IMR-90 (cell line): ENCODE results near the gene AHCYL1. TPM values are rescaled to one million over a fixed set of nuclear protein-coding genes. Genes with fewer than 3 reads are reported as not detected.

Experiments used
- ATAC-seq: fragments of 200-7000 bp; cut with Tn5 transposase; 2 replicates; pipeline ENCODE4 v1.9.1; 2020; ENCODE audit warnings: low read depth, mild to moderate bottlenecking, moderate library complexity
- BruUV-seq: library from RNA; stranded (reverse); fragments of 400-500 nt; replicated peaks from 2 replicates; lab custom pipeline; 2021; lab: Mats Ljungman, UMichigan
- CTCF ChIA-PET: fragments of 300-600 bp; formaldehyde crosslinking; extraction: SDS; loops from one replicate; lab custom pipeline; 2021; ENCODE audit warnings: antibody characterized with exemption; lab: Yijun Ruan, JAX
- POLR2A ChIA-PET: fragments of 300-600 bp; sonication (Branson Sonifier 250); formaldehyde crosslinking; loops from one replicate; lab custom pipeline; 2022; ENCODE audit warnings: antibody characterized with exemption; ENCODE audit not compliant: unreplicated experiment; lab: Charles Lee
- DNase-seq: peaks from one replicate; pipeline ENCODE4 v3.0.0; 2013
- H2AFZ ChIP-seq: replicated peaks from 2 replicates; pipeline ENCODE3; 2013; ENCODE audit warnings: low read length, mild to moderate bottlenecking; ENCODE audit not compliant: poor library complexity
- H2AK5ac ChIP-seq: 2 replicates; pipeline ENCODE4 v1.6.1; 2013; ENCODE audit warnings: low read depth, low read length, inconsistent platforms
- H2AK9ac ChIP-seq: replicated peaks from 2 replicates; pipeline ENCODE3; 2013; ENCODE audit warnings: mild to moderate bottlenecking, low read depth, low read length, moderate library complexity; ENCODE audit not compliant: poor library complexity
- H2BK120ac ChIP-seq: 2 replicates; pipeline ENCODE4 v1.6.1; 2013; ENCODE audit warnings: low read depth, low read length, inconsistent platforms
- H2BK15ac ChIP-seq: 3 replicates; pipeline ENCODE4 v1.6.1; 2013; ENCODE audit warnings: low read depth, low read length, inconsistent platforms
- H2BK20ac ChIP-seq: 2 replicates; pipeline ENCODE4 v1.6.1; 2013; ENCODE audit warnings: low read depth, mild to moderate bottlenecking, inconsistent platforms, low read length, moderate library complexity
- H2BK5ac ChIP-seq: 2 replicates; pipeline ENCODE4 v1.6.1; 2013; ENCODE audit warnings: mild to moderate bottlenecking, low read depth, low read length, inconsistent platforms; ENCODE audit not compliant: poor library complexity, severe bottlenecking
- H3K14ac ChIP-seq: replicated peaks from 2 replicates; pipeline ENCODE4 v1.6.1; 2013; ENCODE audit warnings: low read depth, low read length, inconsistent platforms
- H3K18ac ChIP-seq: 2 replicates; pipeline ENCODE4 v1.6.1; 2013; ENCODE audit warnings: low read depth, low read length, control low read depth
- H3K23ac ChIP-seq: 2 replicates; pipeline ENCODE4 v1.6.1; 2013; ENCODE audit warnings: low read depth, low read length, inconsistent platforms
- H3K27ac ChIP-seq: 2 replicates; pipeline ENCODE4 v1.5.1; 2013; ENCODE audit warnings: mild to moderate bottlenecking, control low read depth, low read length; ENCODE audit not compliant: insufficient read depth
- H3K27me3 ChIP-seq: 2 replicates; pipeline ENCODE4 v1.6.1; 2013; ENCODE audit warnings: low read length; ENCODE audit not compliant: control insufficient read depth, insufficient read depth
- H3K36me3 ChIP-seq: 2 replicates; pipeline ENCODE4 v1.6.1; 2013; ENCODE audit warnings: low read length, mixed read lengths; ENCODE audit not compliant: control insufficient read depth, insufficient read depth
- H3K4ac ChIP-seq: 2 replicates; pipeline ENCODE4 v1.6.1; 2013; ENCODE audit warnings: low read depth, low read length, inconsistent platforms
- H3K4me1 ChIP-seq: 2 replicates; pipeline ENCODE4 v1.6.1; 2013; ENCODE audit warnings: low read length, mixed read lengths; ENCODE audit not compliant: control insufficient read depth, insufficient read depth
- H3K4me2 ChIP-seq: 2 replicates; pipeline ENCODE4 v1.6.1; 2013; ENCODE audit warnings: low read depth, mild to moderate bottlenecking, control low read depth, low read length, moderate library complexity
- H3K4me3 ChIP-seq: 2 replicates; pipeline ENCODE4 v1.5.1; 2013; ENCODE audit warnings: low read depth, mild to moderate bottlenecking, control low read depth, low read length, moderate library complexity; ENCODE audit not compliant: insufficient read depth
- H3K56ac ChIP-seq: 2 replicates; pipeline ENCODE4 v1.6.1; 2013; ENCODE audit warnings: low read length, inconsistent platforms; ENCODE audit not compliant: insufficient read depth; ENCODE audit errors: extremely low read depth
- H3K79me1 ChIP-seq, 2 experiments: 2 replicates each; pipeline ENCODE4 v1.6.1; 2013; ENCODE audit warnings: low read length in 2 of 2, inconsistent platforms in 1 of 2, low read depth in 1 of 2
- H3K9ac ChIP-seq: 2 replicates; pipeline ENCODE4 v1.6.1; 2013; ENCODE audit warnings: low read depth, low read length, control low read depth
- H3K9me1 ChIP-seq: 2 replicates; pipeline ENCODE4 v1.6.1; 2013; ENCODE audit warnings: low read length, inconsistent platforms; ENCODE audit not compliant: insufficient read depth
- H3K9me3 ChIP-seq: 2 replicates; pipeline ENCODE4 v1.6.1; 2013; ENCODE audit warnings: low read length; ENCODE audit not compliant: control insufficient read depth, insufficient read depth
- H4K20me1 ChIP-seq: 2 replicates; pipeline ENCODE4 v1.6.1; 2013; ENCODE audit warnings: low read length, inconsistent platforms; ENCODE audit not compliant: insufficient read depth
- H4K5ac ChIP-seq: 2 replicates; pipeline ENCODE4 v1.6.1; 2013; ENCODE audit warnings: mild to moderate bottlenecking, low read depth, low read length, control low read depth
- H4K8ac ChIP-seq, 2 experiments: 2 replicates each; pipeline ENCODE4 v1.6.1; 2013; ENCODE audit warnings: low read depth in 2 of 2, low read length in 2 of 2, control low read depth in 1 of 2, inconsistent platforms in 1 of 2
- H4K91ac ChIP-seq: 2 replicates; pipeline ENCODE4 v1.6.1; 2013; ENCODE audit warnings: low read depth, low read length, inconsistent platforms; ENCODE audit not compliant: insufficient read depth
- CHD1 ChIP-seq: IDR thresholded peaks from 2 replicates; pipeline ENCODE4 v1.6.1; 2012; ENCODE audit warnings: low read depth, low read length, improper control_type of control experiment
- CTCF ChIP-seq: conservative IDR thresholded peaks from 2 replicates; pipeline ENCODE4 v1.5.1; 2012; ENCODE audit warnings: mild to moderate bottlenecking, low read depth, low read length, improper control_type of control experiment
- MAFK ChIP-seq: IDR thresholded peaks from 2 replicates; pipeline ENCODE4 v1.6.1; 2012; ENCODE audit warnings: low read depth, low read length, improper control_type of control experiment
- MAZ ChIP-seq: IDR thresholded peaks from 2 replicates; pipeline ENCODE4 v1.6.1; 2012; ENCODE audit warnings: low read depth, mild to moderate bottlenecking, low read length, improper control_type of control experiment, moderate library complexity, borderline replicate concordance
- MXI1 ChIP-seq: IDR thresholded peaks from 2 replicates; pipeline ENCODE4 v1.6.1; 2012; ENCODE audit warnings: low read depth, mild to moderate bottlenecking, low read length, moderate library complexity, borderline replicate concordance
- NFE2L2 ChIP-seq: fragments of 150-350 bp; IDR thresholded peaks from 2 replicates; pipeline ENCODE4 v1.6.1; 2016; ENCODE audit warnings: low read depth, mild to moderate bottlenecking, low read length
- POLR2A ChIP-seq: IDR thresholded peaks from 2 replicates; pipeline ENCODE4 v1.6.1; 2012; ENCODE audit warnings: mild to moderate bottlenecking, low read depth, low read length
- RAD21 ChIP-seq: IDR thresholded peaks from 2 replicates; pipeline ENCODE4 v1.6.1; 2012; ENCODE audit warnings: low read length, improper control_type of control experiment
- RFX5 ChIP-seq: IDR thresholded peaks from 2 replicates; pipeline ENCODE4 v1.8.0; 2012; ENCODE audit warnings: low read depth, mild to moderate bottlenecking, low read length, moderate library complexity
- SMC3 ChIP-seq: fragments of 150-350 bp; IDR thresholded peaks from 2 replicates; pipeline ENCODE4 v1.6.1; 2016; ENCODE audit warnings: low read depth, mild to moderate bottlenecking, antibody characterized with exemption, low read length, moderate library complexity
- WGBS, 2 experiments: methylation state at CpG; one replicate each; pipeline versions ENCODE4 v1.1.5 to v1.1.7; 2013; ENCODE audit warnings: missing lambda C conversion rate in 2 of 2; ENCODE audit not compliant: insufficient read length in 1 of 2; ENCODE audit errors: extremely low coverage in 2 of 2; 5-methylcytosine and 5-hydroxymethylcytosine counted together
- dilution Hi-C: fragments of 300-500 bp; cut with HindIII; formaldehyde crosslinking; loops from one replicate; pipeline ENCODE4 v1.14.3; 2018; ENCODE audit warnings: low sequenced_read_pairs; ENCODE audit not compliant: unreplicated experiment
- in situ Hi-C: fragments of 300-500 bp; cut with MboI; formaldehyde crosslinking; loops from 3 replicates; pipeline ENCODE4 v1.14.3; 2019; ENCODE audit warnings: low sequenced_read_pairs, inconsistent platforms, mixed read lengths
- intact Hi-C: fragments of 100-400 bp; cut with micrococcal nuclease; formaldehyde crosslinking; loops from 2 replicates; pipeline ENCODE4 v1.10.0; 2022
- polyA plus RNA-seq, 3 experiments: library from polyadenylated mRNA; depleted of rRNA; stranded (reverse); fragments of >200 nt; gene quantifications; 2 replicates each; pipeline ENCODE4 v1.2.3, GENCODE V29; 2012; ENCODE audit warnings: low replicate concordance in 1 of 3
- total RNA-seq: library from RNA; depleted of rRNA; stranded (reverse); fragments of >200 nt; gene quantifications from 2 replicates; pipeline ENCODE4 v1.2.3, GENCODE V29; 2012

Gene AHCYL1
- total and polyA plus RNA-seq, 2 of the 4 experiments (the other 2 are of a cell fraction), result 75.1 to 76.0 TPM

GRCh38 chr1:110055493-110056284, 71.1 kb downstream of the AHCYL1 start:
- peaks cover 65% of the 10 kb centered on the region for H3K36me3 ChIP-seq
- H4K20me1 ChIP-seq, result peaks cover 28% of the 10 kb centered on the region; the same call in 1 of the 2 replicates
- H3K4me2 ChIP-seq, result no peak overlapping the region
- peaks cover 33% of the 10 kb centered on the region for H3K4me1 ChIP-seq
- 88% methylated on average over 2 of the region's 5 CpGs; no CpG with 5 or more reads in 1 of the 2 experiments for WGBS, 2 experiments
- no peak for TF ChIP-seq CTCF
- TF ChIP-seq CHD1, result no peak
- no peak for TF ChIP-seq POLR2A
- TF ChIP-seq MAZ, result no peak
- TF ChIP-seq MXI1, result no peak
- TF ChIP-seq SMC3, result no peak
- no peak for TF ChIP-seq RAD21
- no peak for TF ChIP-seq NFE2L2
- no peak for TF ChIP-seq MAFK
- no peak for TF ChIP-seq RFX5
- ChIA-PET CTCF (interaction anchor here (1.2 kb wide), 1 partner anchor 9 kb away, joined by 3 read pairs; no protein-coding TSS in a partner anchor), POLR2A (no interaction called here)
- peak overlapping the region; percentile 16; the same call in 1 of the 2 replicates for H3K14ac ChIP-seq
- no peaks in the 10 kb centered on the region for H3K27me3 ChIP-seq
- ATAC-seq, result peak; percentile 65
- no peak overlapping the region for H2AK9ac ChIP-seq
- H4K8ac ChIP-seq, result peak overlapping the region in 1 of 2 experiments; percentile 23; a peak in 1 of 4 replicates
- peaks cover 20% of the 10 kb centered on the region for H3K9me1 ChIP-seq
- intact Hi-C loops, result loop anchor here (10.0 kb wide), 1 partner anchor 259 kb away; no protein-coding TSS in a partner anchor
- H3K4me3 ChIP-seq, result no peak overlapping the region
- peak overlapping the region; percentile 4; the same call in 1 of the 2 replicates for H4K91ac ChIP-seq
- 0 out of 3 replicates have a peak overlapping the region, but pooled peaks have one; percentile 21 for H2BK15ac ChIP-seq
- peak; percentile 67 for DNase-seq
- in situ Hi-C loops, result no loop called here
- H3K9ac ChIP-seq, result no peak overlapping the region; the same call in 1 of the 2 replicates
- H3K27ac ChIP-seq, result peak overlapping the region; percentile 45
- no peaks in the 10 kb centered on the region for H3K9me3 ChIP-seq
- peak overlapping the region; percentile 7; the same call in 1 of the 2 replicates for H2BK20ac ChIP-seq
- no peak overlapping the region for H2AFZ ChIP-seq
- H3K79me1 ChIP-seq, result peaks cover 0 to 37% of the 10 kb centered on the region in 2 experiments; a peak in 3 of 4 replicates
- peak overlapping the region; percentile 40 for H3K4ac ChIP-seq
- H4K5ac ChIP-seq, result no peak overlapping the region
- peak overlapping the region; percentile 42 for H2AK5ac ChIP-seq
- H3K23ac ChIP-seq, result peak overlapping the region; percentile 42; the same call in 1 of the 2 replicates
- H2BK5ac ChIP-seq, result peak overlapping the region; percentile 57
- dilution Hi-C loops, result no loop called here
- H2BK120ac ChIP-seq, result peak overlapping the region; percentile 29; the same call in 1 of the 2 replicates
- H3K18ac ChIP-seq, result no peak overlapping the region
- BruUV-seq, result no TSS peak
- H3K56ac ChIP-seq, result no peak overlapping the region
